ENCODE measurements around the gene AP2A1.

Gene AP2A1

GRCh38 chr19:49845414-49845813 lies 78.6 kb downstream of the AP2A1 start:
- Histone ChIP-seq H4K20me1 (ENCODE audit: insufficient read depth) (no peaks in the 10 kb centered on the region), H3K4me1 (ENCODE audit: low read depth, poor library complexity, severe bottlenecking) (peaks cover 62% of the 10 kb centered on the region), H2AFZ (ENCODE audit: low read depth) (no peak overlapping the region), H3K79me2 (ENCODE audit: insufficient read depth, low read depth) (peaks cover 5% of the 10 kb centered on the region; the same call in 1 of the 2 replicates), H3K4me2 (peak overlapping the region; percentile 53), H3K27ac (peak overlapping the region; percentile 48), H3K9ac (no peak overlapping the region), H3K36me3 (ENCODE audit: insufficient read depth) (no peaks in the 10 kb centered on the region), H3K27me3 (ENCODE audit: insufficient read depth, low read depth) (no peaks in the 10 kb centered on the region), H3K4me3 (IDR thresholded peaks at IDR 0.05; ENCODE audit: insufficient read depth, low read depth, low read length) (no peak overlapping the region)
- TF ChIP-seq, protein P1, sequence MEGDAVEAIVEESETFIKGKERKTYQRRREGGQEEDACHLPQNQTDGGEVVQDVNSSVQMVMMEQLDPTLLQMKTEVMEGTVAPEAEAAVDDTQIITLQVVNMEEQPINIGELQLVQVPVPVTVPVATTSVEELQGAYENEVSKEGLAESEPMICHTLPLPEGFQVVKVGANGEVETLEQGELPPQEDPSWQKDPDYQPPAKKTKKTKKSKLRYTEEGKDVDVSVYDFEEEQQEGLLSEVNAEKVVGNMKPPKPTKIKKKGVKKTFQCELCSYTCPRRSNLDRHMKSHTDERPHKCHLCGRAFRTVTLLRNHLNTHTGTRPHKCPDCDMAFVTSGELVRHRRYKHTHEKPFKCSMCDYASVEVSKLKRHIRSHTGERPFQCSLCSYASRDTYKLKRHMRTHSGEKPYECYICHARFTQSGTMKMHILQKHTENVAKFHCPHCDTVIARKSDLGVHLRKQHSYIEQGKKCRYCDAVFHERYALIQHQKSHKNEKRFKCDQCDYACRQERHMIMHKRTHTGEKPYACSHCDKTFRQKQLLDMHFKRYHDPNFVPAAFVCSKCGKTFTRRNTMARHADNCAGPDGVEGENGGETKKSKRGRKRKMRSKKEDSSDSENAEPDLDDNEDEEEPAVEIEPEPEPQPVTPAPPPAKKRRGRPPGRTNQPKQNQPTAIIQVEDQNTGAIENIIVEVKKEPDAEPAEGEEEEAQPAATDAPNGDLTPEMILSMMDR (conservative IDR thresholded peaks at IDR 0.05; ENCODE audit: low read depth, low read length) = no peak

DNA sequence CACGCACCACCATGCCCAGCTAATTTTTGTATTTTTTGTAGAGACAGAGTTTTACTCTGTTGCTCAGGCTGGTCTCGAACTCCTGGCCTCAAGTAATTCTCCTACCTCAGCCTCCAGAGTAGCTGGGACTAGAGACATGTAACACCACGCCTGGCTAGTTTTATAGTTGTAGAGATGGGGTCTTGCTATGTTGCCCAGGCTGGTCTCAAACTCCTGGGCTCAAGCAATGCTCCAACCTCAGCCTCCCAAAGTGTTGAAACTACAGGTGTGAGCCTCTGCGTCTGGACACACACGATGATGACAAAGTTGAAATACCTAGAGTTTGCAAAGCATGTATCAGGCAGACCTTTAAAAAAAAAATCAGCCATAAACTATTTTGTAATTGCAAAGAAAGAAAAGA lies 79.6 kb downstream of the AP2A1 start:
- TF ChIP-seq, protein P1 (conservative IDR thresholded peaks at IDR 0.05; ENCODE audit: low read depth, low read length) = no peak
- Histone ChIP-seq H3K27ac (no peak overlapping the region), H3K4me3 (IDR thresholded peaks at IDR 0.05; ENCODE audit: insufficient read depth, low read depth, low read length) (no peak overlapping the region), H3K4me2 (no peak overlapping the region; the same call in 1 of the 2 replicates), H3K36me3 (ENCODE audit: insufficient read depth) (no peaks in the 10 kb centered on the region), H3K4me1 (ENCODE audit: low read depth, poor library complexity, severe bottlenecking) (peaks cover 62% of the 10 kb centered on the region), H4K20me1 (ENCODE audit: insufficient read depth) (no peaks in the 10 kb centered on the region), H3K9ac (no peak overlapping the region), H3K27me3 (ENCODE audit: insufficient read depth, low read depth) (no peaks in the 10 kb centered on the region), H3K79me2 (ENCODE audit: insufficient read depth, low read depth) (peaks cover 5% of the 10 kb centered on the region; the same call in 1 of the 2 replicates), H2AFZ (ENCODE audit: low read depth) (no peak overlapping the region)

- peak overlapping the region; percentile 32; the same call in 1 of the 2 replicates for H3K4me2 ChIP-seq
- H3K4me1 ChIP-seq (ENCODE audit: low read depth, poor library complexity, severe bottlenecking) = peaks cover 73% of the 10 kb centered on the region
- H2AFZ ChIP-seq (ENCODE audit: low read depth) = no peak overlapping the region
- no peaks in the 10 kb centered on the region for H4K20me1 ChIP-seq (ENCODE audit: insufficient read depth)
- peak overlapping the region; percentile 2; the same call in 1 of the 2 replicates for H3K27ac ChIP-seq
- H3K36me3 ChIP-seq (ENCODE audit: insufficient read depth) = no peaks in the 10 kb centered on the region
- TF ChIP-seq, protein P1 (conservative IDR thresholded peaks at IDR 0.05; ENCODE audit: low read depth, low read length) = no peak
- H3K9ac ChIP-seq = no peak overlapping the region
- H3K27me3 ChIP-seq (ENCODE audit: insufficient read depth, low read depth) = no peaks in the 10 kb centered on the region
- H3K79me2 ChIP-seq (ENCODE audit: insufficient read depth, low read depth) = peaks cover 19% of the 10 kb centered on the region
- no peak overlapping the region for H3K4me3 ChIP-seq (IDR thresholded peaks at IDR 0.05; ENCODE audit: insufficient read depth, low read depth, low read length)
These were observed 81.2 kb downstream of the AP2A1 start for GRCh38 chr19:49847731-49848696.

GRCh38 chr19:49848938-49849337 lies 82.1 kb downstream of the AP2A1 start:
- TF ChIP-seq, protein P1 (conservative IDR thresholded peaks at IDR 0.05; ENCODE audit: low read depth, low read length) = no peak
- H3K27me3 ChIP-seq (ENCODE audit: insufficient read depth, low read depth) = no peaks in the 10 kb centered on the region
- no peak overlapping the region for H3K4me3 ChIP-seq (IDR thresholded peaks at IDR 0.05; ENCODE audit: insufficient read depth, low read depth, low read length)
- H3K79me2 ChIP-seq (ENCODE audit: insufficient read depth, low read depth) = peaks cover 28% of the 10 kb centered on the region
- H3K9ac ChIP-seq = no peak overlapping the region
- no peaks in the 10 kb centered on the region for H3K36me3 ChIP-seq (ENCODE audit: insufficient read depth)
- H2AFZ ChIP-seq (ENCODE audit: low read depth) = no peak overlapping the region
- H4K20me1 ChIP-seq (ENCODE audit: insufficient read depth) = no peaks in the 10 kb centered on the region
- H3K4me2 ChIP-seq = peak overlapping the region; percentile 32; the same call in 1 of the 2 replicates
- peak overlapping the region; percentile 2; the same call in 1 of the 2 replicates for H3K27ac ChIP-seq
- H3K4me1 ChIP-seq (ENCODE audit: low read depth, poor library complexity, severe bottlenecking) = peaks cover 71% of the 10 kb centered on the region

All from KMS-11 (cell line).